HCT116 (cell line): ENCODE results near the gene TANGO6. TPM values are rescaled to one million over a fixed set of nuclear protein-coding genes. Genes with fewer than 3 reads are reported as not detected.

Experiments
- ATAC-seq: fragments of 200-7000 bp; cut with Tn5 transposase; 2 replicates; pipeline ENCODE4 v1.9.1; 2020; ENCODE audit warnings: mild to moderate bottlenecking, moderate library complexity
- BruUV-seq: library from RNA; stranded (reverse); fragments of 400-500 nt; replicated peaks from 2 replicates; lab custom pipeline; 2021; lab: Mats Ljungman, UMichigan
- CTCF ChIA-PET: fragments of 300-600 bp; sonication (Branson Sonifier 250); formaldehyde crosslinking; loops from one replicate; lab custom pipeline; 2021; ENCODE audit warnings: antibody characterized with exemption; lab: Charles Lee
- POLR2A ChIA-PET: fragments of 300-600, 350-600 bp; sonication (Branson Sonifier 250); formaldehyde crosslinking; loops from one replicate; lab custom pipeline; 2021; ENCODE audit warnings: antibody characterized with exemption; lab: Charles Lee
- RAD21 ChIA-PET, 2 experiments: fragments of 300-600 bp; sonication (Branson Sonifier 250); formaldehyde crosslinking; loops; one replicate each; lab custom pipeline; 2023; ENCODE audit warnings: low total read pairs in 2 of 2; ENCODE audit not compliant: uncharacterized antibody in 2 of 2, unreplicated experiment in 2 of 2, low non-redundant PET in 1 of 2; lab: Charles Lee
- DNase-seq: peaks from one replicate; pipeline ENCODE4 v3.0.0-alpha.2; 2010; ENCODE audit warnings: low read depth, low spot score
- H2AFZ ChIP-seq: fragments of 200-600 bp; shearing (Covaris generic), sonication (generic); 2 replicates; pipeline ENCODE4 v1.6.1; 2017; ENCODE audit warnings: low read depth, mixed run types, mixed read lengths, antibody characterized with exemption, low read length; ENCODE audit not compliant: poor library complexity, severe bottlenecking
- H3K27ac ChIP-seq: 2 replicates; pipeline ENCODE4 v1.5.1; 2012; ENCODE audit warnings: low read depth, low read length
- H3K27me3 ChIP-seq: fragments of 200-600 bp; sonication (generic); 2 replicates; pipeline ENCODE4 v1.6.1; 2016; ENCODE audit warnings: mixed run types, low read length, mixed read lengths; ENCODE audit not compliant: insufficient read depth
- H3K36me3 ChIP-seq, 2 experiments: fragments of 200-500 bp in 1 of 2; fragments of 200-600 bp in 1 of 2; sonication (Bioruptor generic) in 1 of 2; sonication (generic) in 1 of 2; 2 replicates each; pipeline versions ENCODE4 v1.5.1 to v1.6.1; 2014 to 2016; ENCODE audit warnings: low read length in 2 of 2, inconsistent platforms in 1 of 2, mixed read lengths in 1 of 2, mixed run types in 1 of 2; ENCODE audit not compliant: insufficient read depth in 2 of 2, control insufficient read depth in 1 of 2
- H3K4me1 ChIP-seq, 2 experiments: fragments of 200-600 bp in 1 of 2; sonication (generic) in 1 of 2; 2 replicates each; pipeline versions ENCODE4 v1.5.1 to v1.6.1; 2012 to 2017; ENCODE audit warnings: low read length in 2 of 2, inconsistent platforms in 1 of 2, mild to moderate bottlenecking in 1 of 2, mixed read lengths in 1 of 2, mixed run types in 1 of 2, moderate library complexity in 1 of 2; ENCODE audit not compliant: insufficient read depth in 2 of 2, control insufficient read depth in 1 of 2
- H3K4me2 ChIP-seq: fragments of 200-600 bp; sonication (generic); 2 replicates; pipeline ENCODE4 v1.6.1; 2017; ENCODE audit warnings: mixed run types, low read length, mixed read lengths
- H3K4me3 ChIP-seq, 2 experiments: fragments of 200-600 bp in 1 of 2; sonication (generic) in 1 of 2; replicated peaks in 1 of 2; 2 replicates each; pipeline ENCODE4 v1.5.1; 2011 to 2016; ENCODE audit warnings: low read length in 2 of 2, control low read depth in 1 of 2, low read depth in 1 of 2, mild to moderate bottlenecking in 1 of 2, mixed read lengths in 1 of 2, mixed run types in 1 of 2
- H3K79me2 ChIP-seq: fragments of 200-600 bp; sonication (generic); 2 replicates; pipeline ENCODE4 v1.6.1; 2017; ENCODE audit warnings: mild to moderate bottlenecking, mixed run types, low read length, moderate library complexity, mixed read lengths; ENCODE audit not compliant: insufficient read depth
- H3K9ac ChIP-seq: fragments of 200-600 bp; sonication (generic); 2 replicates; pipeline ENCODE4 v1.6.1; 2016; ENCODE audit warnings: low read length, mixed read lengths
- H3K9me2 ChIP-seq: fragments of 200-600 bp; sonication (generic), shearing (Covaris generic); 2 replicates; pipeline ENCODE4 v1.6.1; 2017; ENCODE audit warnings: mixed run types, mild to moderate bottlenecking, moderate library complexity; ENCODE audit not compliant: insufficient read depth
- H3K9me3 ChIP-seq, 2 experiments: fragments of 200-500 bp in 1 of 2; fragments of 200-600 bp in 1 of 2; sonication (Bioruptor generic) in 1 of 2; sonication (generic) in 1 of 2; 2 replicates each; pipeline ENCODE4 v1.6.1; 2014 to 2017; ENCODE audit warnings: low read length in 2 of 2, mixed read lengths in 2 of 2, inconsistent platforms in 1 of 2, low read depth in 1 of 2, mild to moderate bottlenecking in 1 of 2, mixed run types in 1 of 2, moderate library complexity in 1 of 2; ENCODE audit not compliant: control insufficient read depth in 1 of 2, insufficient read depth in 1 of 2
- H4K20me1 ChIP-seq: fragments of 200-600 bp; sonication (generic), shearing (Covaris generic); 2 replicates; pipeline ENCODE4 v1.6.1; 2017; ENCODE audit warnings: mixed run types, mild to moderate bottlenecking, moderate library complexity; ENCODE audit not compliant: insufficient read depth
- ATF3 ChIP-seq: IDR thresholded peaks from 2 replicates; pipeline ENCODE4 v1.6.1; 2012
- ELF1 ChIP-seq: IDR thresholded peaks from 2 replicates; pipeline ENCODE4 v1.6.1; 2012; ENCODE audit warnings: low read depth, borderline replicate concordance
- FOSL1 ChIP-seq: IDR thresholded peaks from 2 replicates; pipeline ENCODE4 v1.6.1; 2012; ENCODE audit warnings: low read depth
- POLR2A ChIP-seq: IDR thresholded peaks from 2 replicates; pipeline ENCODE4 v1.7.0; 2011; ENCODE audit warnings: borderline replicate concordance; ENCODE audit not compliant: insufficient read depth, insufficient read length; ENCODE audit errors: extremely low read depth
- RAD21 ChIP-seq: IDR thresholded peaks from 2 replicates; pipeline ENCODE4 v1.6.1; 2012; ENCODE audit warnings: low read depth, mild to moderate bottlenecking
- REST ChIP-seq: IDR thresholded peaks from 2 replicates; pipeline ENCODE4 v1.6.1; 2012; ENCODE audit warnings: low read depth
- SIN3A ChIP-seq: IDR thresholded peaks from 2 replicates; pipeline ENCODE4 v1.6.1; 2012; ENCODE audit warnings: low read depth
- ZFX ChIP-seq: fragments of 450-650 bp; IDR thresholded peaks from 2 replicates; pipeline ENCODE4 v1.6.1; 2017
- ZNF274 ChIP-seq: fragments of 200-500 bp; sonication (Bioruptor generic); IDR thresholded peaks from 2 replicates; pipeline ENCODE4 v1.6.1; 2014; ENCODE audit warnings: mild to moderate bottlenecking, low read depth, low read length, inconsistent platforms
- intact Hi-C: fragments of 100-400 bp; cut with micrococcal nuclease; formaldehyde crosslinking; loops from 2 replicates; pipeline ENCODE4 v1.10.0; 2022
- total RNA-seq: library from RNA; stranded (reverse); gene quantifications from one replicate; pipeline ENCODE4 v1.2.1, GENCODE V29; 2021; ENCODE audit not compliant: unreplicated experiment
- TF ChIP-seq, protein P1 (sequence below): IDR thresholded peaks from 2 replicates; pipeline ENCODE4 v1.6.1; 2012

TANGO6 gene
- total RNA-seq, 1 experiment from 2014 or later = 16.4 TPM

DNA sequence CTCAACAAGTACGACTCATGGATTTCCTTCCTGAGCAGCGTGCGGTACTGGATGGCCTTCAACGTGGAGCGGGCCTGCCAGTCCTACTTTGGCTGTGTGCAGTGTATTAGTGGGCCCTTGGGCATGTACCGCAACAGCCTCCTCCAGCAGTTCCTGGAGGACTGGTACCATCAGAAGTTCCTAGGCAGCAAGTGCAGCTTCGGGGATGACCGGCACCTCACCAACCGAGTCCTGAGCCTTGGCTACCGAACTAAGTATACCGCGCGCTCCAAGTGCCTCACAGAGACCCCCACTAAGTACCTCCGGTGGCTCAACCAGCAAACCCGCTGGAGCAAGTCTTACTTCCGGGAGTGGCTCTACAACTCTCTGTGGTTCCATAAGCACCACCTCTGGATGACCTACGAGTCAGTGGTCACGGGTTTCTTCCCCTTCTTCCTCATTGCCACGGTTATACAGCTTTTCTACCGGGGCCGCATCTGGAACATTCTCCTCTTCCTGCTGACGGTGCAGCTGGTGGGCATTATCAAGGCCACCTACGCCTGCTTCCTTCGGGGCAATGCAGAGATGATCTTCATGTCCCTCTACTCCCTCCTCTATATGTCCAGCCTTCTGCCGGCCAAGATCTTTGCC is 271.1 kb downstream of the TANGO6 start:
- H3K4me3 ChIP-seq = no peak overlapping the region
- H3K36me3 ChIP-seq = peaks cover 53 to 92% of the 10 kb centered on the region in 2 experiments
- no peak for DNase-seq
- intact Hi-C loops = no loop called here
- no peaks in the 10 kb centered on the region for H3K27me3 ChIP-seq
- no peak overlapping the region for H3K9ac ChIP-seq
- TF ChIP-seq ELF1 (no peak), ZNF274 (no peak), FOSL1 (no peak), REST (no peak), SIN3A (no peak), RAD21 (no peak), ZFX (no peak), ATF3 (no peak), POLR2A (no peak)
- TF ChIP-seq, protein P1, sequence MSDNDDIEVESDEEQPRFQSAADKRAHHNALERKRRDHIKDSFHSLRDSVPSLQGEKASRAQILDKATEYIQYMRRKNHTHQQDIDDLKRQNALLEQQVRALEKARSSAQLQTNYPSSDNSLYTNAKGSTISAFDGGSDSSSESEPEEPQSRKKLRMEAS = no peak
- TF ChIP-seq, all 23 proteins: peak for 0
- Histone ChIP-seq H2AFZ (no peak overlapping the region), H3K79me2 (peaks cover 69% of the 10 kb centered on the region), H3K9me2 (no peaks in the 10 kb centered on the region), H3K4me1 (peaks cover 0 to 26% of the 10 kb centered on the region in 2 experiments; a peak in 1 of 4 replicates), H3K9me3 (no peaks in the 10 kb centered on the region), H3K4me2 (no peak overlapping the region), H3K27ac (no peak overlapping the region), H4K20me1 (peaks cover 18% of the 10 kb centered on the region; the same call in 1 of the 2 replicates)
- ChIA-PET RAD21 (no interaction called here), POLR2A (no interaction called here), CTCF (interaction anchor here (1.0 to 2.9 kb wide), 2 partner anchors 41 to 212 kb away, joined by 3 to 8 read pairs; no protein-coding TSS in a partner anchor)
- ATAC-seq = no peak
- BruUV-seq = no TSS peak
